Suprapubic skin (tissue), 3 donors: ENCODE data around the gene ATG2A.

ENCODE experiments used
- POLR2A ChIP-seq, 2 donors: fragments of 450-650 bp; IDR thresholded peaks; one replicate each; pipeline ENCODE4 v1.6.1; 2017; ENCODE audit warnings: antibody characterized with exemption in 2 of 2, mild to moderate bottlenecking in 2 of 2, moderate library complexity in 2 of 2
- TF ChIP-seq, protein P1 (sequence below), 2 donors: fragments of 200-600 bp in 1 of 2; fragments of 450-650 bp in 1 of 2; sonication (generic) in 1 of 2; IDR thresholded peaks; one replicate each; pipeline ENCODE4 v1.5.1; 2016 to 2019; ENCODE audit warnings: antibody characterized with exemption in 2 of 2, mild to moderate bottlenecking in 1 of 2, moderate library complexity in 1 of 2

- TF ChIP-seq, protein P1, sequence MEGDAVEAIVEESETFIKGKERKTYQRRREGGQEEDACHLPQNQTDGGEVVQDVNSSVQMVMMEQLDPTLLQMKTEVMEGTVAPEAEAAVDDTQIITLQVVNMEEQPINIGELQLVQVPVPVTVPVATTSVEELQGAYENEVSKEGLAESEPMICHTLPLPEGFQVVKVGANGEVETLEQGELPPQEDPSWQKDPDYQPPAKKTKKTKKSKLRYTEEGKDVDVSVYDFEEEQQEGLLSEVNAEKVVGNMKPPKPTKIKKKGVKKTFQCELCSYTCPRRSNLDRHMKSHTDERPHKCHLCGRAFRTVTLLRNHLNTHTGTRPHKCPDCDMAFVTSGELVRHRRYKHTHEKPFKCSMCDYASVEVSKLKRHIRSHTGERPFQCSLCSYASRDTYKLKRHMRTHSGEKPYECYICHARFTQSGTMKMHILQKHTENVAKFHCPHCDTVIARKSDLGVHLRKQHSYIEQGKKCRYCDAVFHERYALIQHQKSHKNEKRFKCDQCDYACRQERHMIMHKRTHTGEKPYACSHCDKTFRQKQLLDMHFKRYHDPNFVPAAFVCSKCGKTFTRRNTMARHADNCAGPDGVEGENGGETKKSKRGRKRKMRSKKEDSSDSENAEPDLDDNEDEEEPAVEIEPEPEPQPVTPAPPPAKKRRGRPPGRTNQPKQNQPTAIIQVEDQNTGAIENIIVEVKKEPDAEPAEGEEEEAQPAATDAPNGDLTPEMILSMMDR (IDR thresholded peaks at IDR 0.05) = no peak
- TF ChIP-seq POLR2A (IDR thresholded peaks at IDR 0.05) = no peak
These were observed 53.5 kb downstream of the ATG2A start for GRCh38 chr11:64863391-64864060.
